Osteoblast (primary cell): ENCODE results near the gene MALRD1. TPM values are rescaled to one million over a fixed set of nuclear protein-coding genes. Genes with fewer than 3 reads are reported as not detected.

Source experiments
- DNase-seq: peaks from one replicate; pipeline ENCODE4 v3.0.0; 2011; ENCODE audit warnings: low spot score, mixed read lengths; ENCODE audit not compliant: insufficient read length; ENCODE audit errors: missing footprints
- H2AFZ ChIP-seq: 2 replicates; pipeline ENCODE4 v1.6.0; 2011; ENCODE audit warnings: mild to moderate bottlenecking, low read length
- H3K27ac ChIP-seq: 2 replicates; pipeline ENCODE4 v1.5.1; 2011; ENCODE audit warnings: mild to moderate bottlenecking, low read depth, low read length, moderate library complexity
- H3K27me3 ChIP-seq: 2 replicates; pipeline ENCODE4 v1.6.0; 2012; ENCODE audit warnings: mild to moderate bottlenecking, control low read depth, inconsistent platforms, low read length, moderate library complexity; ENCODE audit not compliant: insufficient read depth
- H3K36me3 ChIP-seq: 2 replicates; pipeline ENCODE4 v1.5.1; 2011; ENCODE audit warnings: mild to moderate bottlenecking, low read length, control low read depth, moderate library complexity; ENCODE audit not compliant: insufficient read depth
- H3K4me1 ChIP-seq: 2 replicates; pipeline ENCODE4 v1.5.1; 2011; ENCODE audit warnings: mild to moderate bottlenecking, low read length, control low read depth, moderate library complexity; ENCODE audit not compliant: insufficient read depth
- H3K4me2 ChIP-seq: 2 replicates; pipeline ENCODE4 v1.6.0; 2011; ENCODE audit warnings: mild to moderate bottlenecking, low read length; ENCODE audit not compliant: insufficient read depth
- H3K4me3 ChIP-seq: fragments of 200-600 bp; sonication (generic); 3 replicates; pipeline ENCODE4 v1.5.1; 2012; ENCODE audit warnings: mild to moderate bottlenecking, low read length, inconsistent platforms; ENCODE audit not compliant: insufficient read depth
- H3K79me2 ChIP-seq: 2 replicates; pipeline ENCODE4 v1.6.0; 2012; ENCODE audit warnings: mild to moderate bottlenecking, low read length, control low read depth, inconsistent platforms; ENCODE audit not compliant: insufficient read depth
- H3K9me3 ChIP-seq: 2 replicates; pipeline ENCODE4 v1.5.1; 2011; ENCODE audit warnings: low read depth, low read length, control low read depth
- H4K20me1 ChIP-seq: 2 replicates; pipeline ENCODE4 v1.6.0; 2012; ENCODE audit warnings: mild to moderate bottlenecking, low read length, control low read depth; ENCODE audit not compliant: insufficient read depth
- total RNA-seq: library from RNA; depleted of rRNA; stranded (reverse); fragments of >200 nt; gene quantifications from 2 replicates; pipeline ENCODE4 v1.2.3, GENCODE V29; 2012
- TF ChIP-seq, protein P1 (sequence below): IDR thresholded peaks from 2 replicates; pipeline ENCODE4 v1.5.1; 2011; ENCODE audit warnings: mild to moderate bottlenecking, low read depth, low read length, moderate library complexity; ENCODE audit errors: extremely low read depth

Gene MALRD1
- 1.2 and 2.9 TPM in 2 replicates for total RNA-seq

- no peak within 1 kb of the TSS for H2AFZ ChIP-seq
- H4K20me1 ChIP-seq: no peaks in the 10 kb centered on the region
- peaks cover 2% of the 10 kb centered on the region for H3K9me3 ChIP-seq
- no peak within 1 kb of the TSS for H3K4me3 ChIP-seq
- no peak within 1 kb of the TSS for H3K4me2 ChIP-seq
- no peaks in the 10 kb centered on the region for H3K36me3 ChIP-seq
- H3K79me2 ChIP-seq: no peaks in the 10 kb centered on the region
- H3K4me1 ChIP-seq: no peaks in the 10 kb centered on the region
- H3K27me3 ChIP-seq: no peaks in the 10 kb centered on the region
- TF ChIP-seq, protein P1, sequence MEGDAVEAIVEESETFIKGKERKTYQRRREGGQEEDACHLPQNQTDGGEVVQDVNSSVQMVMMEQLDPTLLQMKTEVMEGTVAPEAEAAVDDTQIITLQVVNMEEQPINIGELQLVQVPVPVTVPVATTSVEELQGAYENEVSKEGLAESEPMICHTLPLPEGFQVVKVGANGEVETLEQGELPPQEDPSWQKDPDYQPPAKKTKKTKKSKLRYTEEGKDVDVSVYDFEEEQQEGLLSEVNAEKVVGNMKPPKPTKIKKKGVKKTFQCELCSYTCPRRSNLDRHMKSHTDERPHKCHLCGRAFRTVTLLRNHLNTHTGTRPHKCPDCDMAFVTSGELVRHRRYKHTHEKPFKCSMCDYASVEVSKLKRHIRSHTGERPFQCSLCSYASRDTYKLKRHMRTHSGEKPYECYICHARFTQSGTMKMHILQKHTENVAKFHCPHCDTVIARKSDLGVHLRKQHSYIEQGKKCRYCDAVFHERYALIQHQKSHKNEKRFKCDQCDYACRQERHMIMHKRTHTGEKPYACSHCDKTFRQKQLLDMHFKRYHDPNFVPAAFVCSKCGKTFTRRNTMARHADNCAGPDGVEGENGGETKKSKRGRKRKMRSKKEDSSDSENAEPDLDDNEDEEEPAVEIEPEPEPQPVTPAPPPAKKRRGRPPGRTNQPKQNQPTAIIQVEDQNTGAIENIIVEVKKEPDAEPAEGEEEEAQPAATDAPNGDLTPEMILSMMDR: no peak
- H3K27ac ChIP-seq: no peak within 1 kb of the TSS
- no peak for DNase-seq
These were observed at the start of gene MALRD1 for GRCh38 chr10:19048489-19048888. Gene MALRD1 (plus strand): TSS chr10:19048801. CDS start chr10:19048939, 138 bp downstream.

GRCh38 chr10:19003341-19003740 is 45.3 kb upstream of the MALRD1 start:
- Histone ChIP-seq H3K27ac (no peak overlapping the region), H3K27me3 (no peaks in the 10 kb centered on the region), H2AFZ (no peak overlapping the region), H4K20me1 (no peaks in the 10 kb centered on the region), H3K79me2 (no peaks in the 10 kb centered on the region), H3K4me1 (no peaks in the 10 kb centered on the region), H3K4me3 (no peak overlapping the region), H3K9me3 (no peaks in the 10 kb centered on the region), H3K36me3 (no peaks in the 10 kb centered on the region), H3K4me2 (no peak overlapping the region)
- DNase-seq: peak; percentile 11
- TF ChIP-seq, protein P1: no peak

DNA sequence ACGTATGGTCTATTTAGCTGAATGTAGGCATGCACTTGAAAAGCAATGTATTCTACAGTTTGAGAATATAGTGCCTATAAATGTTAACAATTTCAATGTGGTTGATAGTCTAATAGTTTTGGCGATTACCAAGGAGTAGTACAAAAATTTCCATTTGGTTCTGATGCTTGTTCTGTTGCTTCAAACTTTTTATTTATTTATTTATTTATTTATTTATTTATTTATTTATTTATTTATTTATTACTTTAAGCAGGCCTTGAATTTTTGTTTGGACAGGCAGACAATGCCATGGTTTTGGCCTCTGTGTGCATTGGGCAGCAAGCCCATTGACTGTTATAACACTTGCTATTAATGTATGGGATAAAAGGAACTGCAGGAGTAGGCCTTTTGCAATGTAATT is 36.5 kb upstream of the MALRD1 start:
- Histone ChIP-seq H3K4me3 (no peak overlapping the region), H3K27ac (no peak overlapping the region)
- TF ChIP-seq, protein P1: no peak

GRCh38 chr10:19014034-19014433 is 34.6 kb upstream of the MALRD1 start:
- TF ChIP-seq, protein P1: no peak
- H3K27ac ChIP-seq: no peak overlapping the region
- H2AFZ ChIP-seq: no peak overlapping the region
- no peak overlapping the region for H3K4me2 ChIP-seq
- H3K27me3 ChIP-seq: no peaks in the 10 kb centered on the region
- no peak overlapping the region for H3K4me3 ChIP-seq
- no peaks in the 10 kb centered on the region for H3K9me3 ChIP-seq
- H3K36me3 ChIP-seq: no peaks in the 10 kb centered on the region
- no peaks in the 10 kb centered on the region for H3K79me2 ChIP-seq
- H3K4me1 ChIP-seq: no peaks in the 10 kb centered on the region
- DNase-seq: peak; percentile 77
- H4K20me1 ChIP-seq: no peaks in the 10 kb centered on the region

More for the DNA sequence above, 36.5 kb upstream of the MALRD1 start:
- no peaks in the 10 kb centered on the region for H4K20me1 ChIP-seq
- H3K79me2 ChIP-seq: no peaks in the 10 kb centered on the region
- no peaks in the 10 kb centered on the region for H3K4me1 ChIP-seq
- H3K36me3 ChIP-seq: no peaks in the 10 kb centered on the region
- no peaks in the 10 kb centered on the region for H3K27me3 ChIP-seq
- no peaks in the 10 kb centered on the region for H3K9me3 ChIP-seq
- H3K4me2 ChIP-seq: no peak overlapping the region
- H2AFZ ChIP-seq: no peak overlapping the region
- DNase-seq: no peak
